ENCODE results near the gene ZNF684. TPM values are rescaled to one million over a fixed set of nuclear protein-coding genes. Genes with fewer than 3 reads are reported as not detected.

ZNF684 gene
- total and polyA plus RNA-seq, 2 donors (not counting 1 experiment from before 2014, with no cell fraction given) = 2.9 to 7.4 TPM

DNA sequence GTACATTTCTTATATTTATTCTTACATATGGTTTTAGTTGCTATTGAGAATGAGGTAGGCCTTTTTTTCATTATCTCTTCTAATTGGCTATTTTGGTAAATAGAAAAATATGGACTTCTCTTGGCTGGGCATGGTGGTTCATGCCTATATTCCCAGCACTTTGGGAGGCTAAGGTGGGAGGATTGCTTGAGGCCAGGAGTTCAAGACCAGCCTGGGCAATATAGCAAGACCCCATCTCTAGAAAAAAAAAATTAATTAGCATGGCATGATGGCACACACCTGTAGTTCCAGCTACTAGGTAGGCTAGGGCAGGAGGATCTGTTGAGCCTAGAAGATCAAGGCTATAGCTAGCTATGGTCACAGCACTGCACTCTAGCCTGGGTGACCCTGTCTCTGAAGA is 3.2 kb downstream of the ZNF684 start:
- no peaks in the 10 kb centered on the region for H3K27me3 Mint-ChIP-seq
- Histone ChIP-seq H3K4me1 (ENCODE audit: control insufficient read depth in 2 of 2, insufficient read depth in 2 of 2, low read length in 2 of 2) (peaks cover 19 to 22% of the 10 kb centered on the region in 2 donors), H3K36me3 (replicated peaks in 1 of 2; ENCODE audit: control extremely low read depth in 1 of 2, control insufficient read depth in 1 of 2, extremely low read depth in 1 of 2, insufficient read depth in 2 of 2, low read length in 1 of 2) (peaks cover 0 to 5% of the 10 kb centered on the region in 2 experiments), H3K27ac (ENCODE audit: low read length in 2 of 2) (no peak overlapping the region), H3K27me3 (replicated peaks in 1 of 4; ENCODE audit: control extremely low read depth in 1 of 4, control insufficient read depth in 3 of 4, insufficient read depth in 4 of 4, low read length in 3 of 4) (peaks cover 0 to 2% (median 0%) of the 10 kb centered on the region in 4 experiments), H3K9ac (ENCODE audit: low read length) (no peak overlapping the region), H3K4me3 (ENCODE audit: control extremely low read depth in 1 of 5, extremely low read depth in 1 of 5, insufficient read depth in 1 of 5, low read depth in 2 of 5, low read length in 4 of 5) (no peak overlapping the region), H2AFZ (ENCODE audit: insufficient read depth, low read depth, low read length, poor library complexity, severe bottlenecking) (no peak overlapping the region), H3K4me2 (replicated peaks; ENCODE audit: low read depth, low read length, poor library complexity, severe bottlenecking) (no peak overlapping the region), H4K20me1 (ENCODE audit: control insufficient read depth, insufficient read depth, low read length, poor library complexity, severe bottlenecking) (no peaks in the 10 kb centered on the region), H3K9me3 (ENCODE audit: control extremely low read depth in 1 of 3, control insufficient read depth in 2 of 3, insufficient read depth in 1 of 3, low read length in 2 of 3) (peaks cover 0 to 9% (median 0%) of the 10 kb centered on the region in 3 donors), H3K79me2 (ENCODE audit: control insufficient read depth, insufficient read depth, low read length) (peaks cover 6% of the 10 kb centered on the region)
- peaks cover 8% of the 10 kb centered on the region for H3K9me3 Mint-ChIP-seq (ENCODE audit: insufficient read depth)
- POLR2A ChIA-PET = no interaction called here
- DNase-seq (no peak), ATAC-seq (ENCODE audit: low read depth) (no peak)
- no peak overlapping the region for H3K4me3 Mint-ChIP-seq
- TF ChIP-seq, protein P1, sequence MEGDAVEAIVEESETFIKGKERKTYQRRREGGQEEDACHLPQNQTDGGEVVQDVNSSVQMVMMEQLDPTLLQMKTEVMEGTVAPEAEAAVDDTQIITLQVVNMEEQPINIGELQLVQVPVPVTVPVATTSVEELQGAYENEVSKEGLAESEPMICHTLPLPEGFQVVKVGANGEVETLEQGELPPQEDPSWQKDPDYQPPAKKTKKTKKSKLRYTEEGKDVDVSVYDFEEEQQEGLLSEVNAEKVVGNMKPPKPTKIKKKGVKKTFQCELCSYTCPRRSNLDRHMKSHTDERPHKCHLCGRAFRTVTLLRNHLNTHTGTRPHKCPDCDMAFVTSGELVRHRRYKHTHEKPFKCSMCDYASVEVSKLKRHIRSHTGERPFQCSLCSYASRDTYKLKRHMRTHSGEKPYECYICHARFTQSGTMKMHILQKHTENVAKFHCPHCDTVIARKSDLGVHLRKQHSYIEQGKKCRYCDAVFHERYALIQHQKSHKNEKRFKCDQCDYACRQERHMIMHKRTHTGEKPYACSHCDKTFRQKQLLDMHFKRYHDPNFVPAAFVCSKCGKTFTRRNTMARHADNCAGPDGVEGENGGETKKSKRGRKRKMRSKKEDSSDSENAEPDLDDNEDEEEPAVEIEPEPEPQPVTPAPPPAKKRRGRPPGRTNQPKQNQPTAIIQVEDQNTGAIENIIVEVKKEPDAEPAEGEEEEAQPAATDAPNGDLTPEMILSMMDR (IDR thresholded peaks at IDR 0.05) = no peak
- no peak for TF ChIP-seq EZH2 (IDR thresholded peaks at IDR 0.05; ENCODE audit: borderline replicate concordance, insufficient read depth, low read depth, low read length, poor library complexity, severe bottlenecking)
- H3K27ac Mint-ChIP-seq = no peak overlapping the region
- intact Hi-C loops (cut with micrococcal nuclease) = loop anchor here (5.0 to 10.0 kb wide), 3 partner anchors 162 to 310 kb away; partner anchors contain the start of gene SMAP2
- H3K4me1 Mint-ChIP-seq = peaks cover 26% of the 10 kb centered on the region
- CTCF ChIA-PET = no interaction called here

DNA sequence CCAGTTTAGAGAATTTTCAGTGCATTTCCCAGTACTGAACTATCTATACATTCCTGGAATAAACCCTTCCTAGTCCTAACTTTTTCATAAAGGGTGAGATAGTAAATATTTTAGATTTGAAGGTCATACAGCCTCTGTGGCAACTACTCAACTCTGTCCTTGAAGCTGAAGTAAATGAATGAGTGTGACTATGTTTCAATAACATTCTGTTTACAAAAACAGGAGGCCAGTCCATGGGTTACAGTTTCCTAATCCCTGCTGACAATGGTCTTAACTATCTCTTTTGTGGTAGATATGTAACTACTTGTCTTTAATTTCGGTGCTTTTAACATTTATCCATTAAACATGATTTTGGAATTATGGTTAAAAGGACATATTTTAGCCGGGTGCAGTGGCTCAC is 4.3 kb downstream of the ZNF684 start:
- Histone ChIP-seq H3K27ac (ENCODE audit: low read length in 2 of 2) (no peak overlapping the region), H3K36me3 (replicated peaks in 1 of 2; ENCODE audit: control extremely low read depth in 1 of 2, control insufficient read depth in 1 of 2, extremely low read depth in 1 of 2, insufficient read depth in 2 of 2, low read length in 1 of 2) (peaks cover 2 to 5% of the 10 kb centered on the region in 2 experiments), H4K20me1 (ENCODE audit: control insufficient read depth, insufficient read depth, low read length, poor library complexity, severe bottlenecking) (no peaks in the 10 kb centered on the region), H3K79me2 (ENCODE audit: control insufficient read depth, insufficient read depth, low read length) (peaks cover 6% of the 10 kb centered on the region), H3K9ac (ENCODE audit: low read length) (no peak overlapping the region), H3K4me2 (replicated peaks; ENCODE audit: low read depth, low read length, poor library complexity, severe bottlenecking) (no peak overlapping the region), H2AFZ (ENCODE audit: insufficient read depth, low read depth, low read length, poor library complexity, severe bottlenecking) (no peak overlapping the region), H3K27me3 (replicated peaks in 1 of 4; ENCODE audit: control extremely low read depth in 1 of 4, control insufficient read depth in 3 of 4, insufficient read depth in 4 of 4, low read length in 3 of 4) (no peaks in the 10 kb centered on the region), H3K4me3 (ENCODE audit: control extremely low read depth in 1 of 5, extremely low read depth in 1 of 5, insufficient read depth in 1 of 5, low read depth in 2 of 5, low read length in 4 of 5) (no peak overlapping the region), H3K4me1 (ENCODE audit: control insufficient read depth in 2 of 2, insufficient read depth in 2 of 2, low read length in 2 of 2) (peaks cover 18 to 20% of the 10 kb centered on the region in 2 donors), H3K9me3 (ENCODE audit: control extremely low read depth in 1 of 3, control insufficient read depth in 2 of 3, insufficient read depth in 1 of 3, low read length in 2 of 3) (peaks cover 0 to 3% (median 0%) of the 10 kb centered on the region in 3 donors)
- CTCF ChIA-PET = no interaction called here
- WGBS (ENCODE audit: insufficient coverage) = no CpG with 5 or more reads among the region's 2 CpGs
- Mint-ChIP-seq H3K4me1 (peaks cover 24% of the 10 kb centered on the region), H3K27me3 (no peaks in the 10 kb centered on the region), H3K4me3 (no peak overlapping the region), H3K9me3 (ENCODE audit: insufficient read depth) (peaks cover 5% of the 10 kb centered on the region), H3K27ac (no peak overlapping the region)
- POLR2A ChIA-PET = no interaction called here
- DNase-seq = no peak
- intact Hi-C loops (cut with micrococcal nuclease) = loop anchor here (10.0 kb wide), 1 partner anchor 309 kb away; no protein-coding TSS in a partner anchor
- TF ChIP-seq EZH2 (IDR thresholded peaks at IDR 0.05; ENCODE audit: borderline replicate concordance, insufficient read depth, low read depth, low read length, poor library complexity, severe bottlenecking) = no peak
- TF ChIP-seq, protein P1 (IDR thresholded peaks at IDR 0.05) = no peak
- no peak for ATAC-seq (ENCODE audit: low read depth)
